GM19468 (cell line): Measurements from ENCODE around the gene ADM2.
"Not testable (repeated sequence)": the region's sequence is repeated elsewhere in the genome, so short reads cannot be mapped to it uniquely, and the experiment has no call there.

Source experiments
- ATAC-seq: cut with Tn5 transposase; IDR thresholded peaks from one replicate; pipeline ENCODE4 v1.9.1; 2021; ENCODE audit warnings: mild to moderate bottlenecking, moderate library complexity, moderate number of reproducible peaks; ENCODE audit not compliant: unreplicated experiment; ENCODE audit errors: extremely low read depth

Gene ADM2, protein sequence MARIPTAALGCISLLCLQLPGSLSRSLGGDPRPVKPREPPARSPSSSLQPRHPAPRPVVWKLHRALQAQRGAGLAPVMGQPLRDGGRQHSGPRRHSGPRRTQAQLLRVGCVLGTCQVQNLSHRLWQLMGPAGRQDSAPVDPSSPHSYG

DNA sequence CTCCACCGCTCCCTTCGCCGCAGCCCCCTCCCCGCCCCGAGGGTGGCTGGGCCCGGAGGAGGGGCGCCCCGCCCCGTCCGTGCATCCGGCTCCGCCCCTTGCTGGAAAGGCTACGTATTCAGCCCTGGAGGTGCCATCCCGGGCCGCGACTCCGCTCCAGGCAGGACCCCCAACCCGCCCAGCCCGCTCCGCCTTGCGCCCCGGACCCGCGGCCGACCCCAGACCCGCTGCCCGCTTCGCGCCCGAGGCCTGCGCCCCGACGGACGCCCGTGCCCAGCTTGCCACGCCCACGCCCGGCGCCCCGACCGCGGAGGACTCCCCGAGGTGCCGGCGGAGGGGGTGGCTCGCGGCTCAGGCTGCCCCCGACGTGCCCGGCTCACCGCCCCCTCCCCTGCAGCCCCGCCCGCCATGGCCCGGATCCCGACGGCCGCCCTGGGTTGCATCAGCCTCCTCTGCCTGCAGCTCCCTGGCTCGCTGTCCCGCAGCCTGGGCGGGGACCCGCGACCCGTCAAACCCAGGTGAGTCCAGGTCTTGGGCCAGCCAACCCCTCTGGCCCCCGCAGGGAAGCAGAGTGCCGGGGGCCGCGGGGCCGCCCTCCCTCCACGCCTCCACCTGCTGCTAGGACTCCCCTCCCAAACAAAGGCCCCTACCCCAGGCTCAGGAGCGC, at the start of gene ADM2:
ADM2 (plus strand) TSS at position 104 of the 667 bp plus-strand sequence; CDS start at position 409, 305 bp downstream.
- ATAC-seq, result no peak

DNA sequence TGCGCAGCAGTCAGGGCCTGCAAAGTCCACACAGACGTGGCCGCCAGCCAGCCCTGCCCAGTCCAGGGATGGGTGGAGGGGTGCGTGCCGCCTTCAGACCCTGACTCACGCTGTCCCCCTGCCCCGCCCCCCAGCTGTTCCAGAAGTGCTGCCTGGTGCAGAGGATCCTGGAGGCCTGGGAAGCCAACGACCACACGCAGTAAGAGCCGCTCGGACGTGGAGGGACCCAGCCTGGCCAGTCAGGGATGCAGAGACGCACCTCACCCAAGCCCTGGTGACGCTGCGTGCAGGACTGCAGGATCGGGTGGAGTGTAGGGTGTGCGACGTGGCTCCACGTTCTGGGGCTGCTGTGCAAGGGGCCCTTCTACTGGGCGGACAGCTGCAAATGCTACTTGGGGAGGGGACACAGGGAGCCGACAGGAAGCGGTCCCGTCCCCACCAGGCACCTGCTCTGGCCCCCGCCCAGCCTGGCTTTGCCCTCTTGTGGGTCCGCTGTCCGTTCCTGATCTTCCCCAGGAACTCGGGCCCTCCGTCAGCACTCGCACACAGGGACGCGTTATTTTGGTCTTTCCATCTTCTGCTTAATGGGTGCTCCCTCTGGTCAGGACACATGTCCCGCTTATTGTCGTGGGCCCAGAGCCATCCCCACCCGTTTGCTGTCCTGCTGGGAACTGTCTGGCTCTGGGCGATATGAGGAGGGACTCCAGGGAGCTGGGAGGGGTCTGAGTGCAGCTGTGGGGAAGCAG, 49.0 kb upstream of the ADM2 start:
- no peak for ATAC-seq

DNA sequence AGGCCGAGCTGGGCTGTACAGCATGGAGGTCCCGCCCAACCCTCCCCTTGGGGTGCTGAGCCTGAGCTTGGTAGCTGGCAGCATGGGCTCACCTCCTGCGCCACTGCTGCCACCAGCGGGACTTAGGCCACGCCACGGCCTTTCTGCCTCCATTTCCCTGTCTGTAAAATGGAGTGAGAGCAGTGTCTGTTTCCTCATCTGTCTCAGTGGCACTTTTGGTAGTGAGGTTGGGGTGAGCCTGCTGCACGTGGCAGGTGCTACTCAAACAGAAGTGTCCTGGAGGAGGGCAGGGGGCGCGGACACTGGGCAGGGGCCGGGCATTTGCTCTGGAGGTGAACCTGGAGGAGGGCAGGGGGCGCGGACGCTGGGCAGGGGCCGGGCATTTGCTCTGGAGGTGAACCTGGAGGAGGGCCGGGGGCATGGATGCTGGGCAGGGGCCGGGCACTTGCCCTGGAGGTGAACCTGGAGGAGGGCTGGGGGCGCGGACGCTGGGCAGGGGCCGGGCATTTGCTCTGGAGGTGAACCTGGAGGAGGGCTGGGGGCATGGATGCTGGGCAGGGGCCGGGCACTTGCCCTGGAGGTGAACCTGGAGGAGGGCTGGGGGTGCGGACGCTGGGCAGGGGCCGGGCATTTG, 48.3 kb upstream of the ADM2 start:
- ATAC-seq, result not testable (repeated sequence)

DNA sequence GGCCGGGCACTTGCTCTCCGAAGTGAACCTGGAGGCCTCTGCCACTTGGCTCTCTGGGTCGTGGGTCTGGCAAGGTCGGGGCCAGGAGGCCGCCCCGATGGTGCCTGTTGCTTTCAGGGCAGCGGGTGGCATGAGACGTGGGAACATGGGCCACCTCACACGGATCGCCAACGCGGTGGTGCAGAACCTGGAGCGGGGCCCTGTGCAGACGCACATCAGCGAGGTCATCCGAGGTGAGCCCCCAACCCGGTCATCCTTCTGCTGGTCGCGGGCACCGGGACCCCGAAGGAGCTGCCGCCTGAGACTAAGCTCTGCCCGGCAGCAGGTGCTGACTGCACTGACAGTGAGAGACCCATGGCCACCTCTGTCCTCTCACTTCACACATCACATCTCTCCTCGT, 46.5 kb upstream of the ADM2 start:
- ATAC-seq, result no peak

DNA sequence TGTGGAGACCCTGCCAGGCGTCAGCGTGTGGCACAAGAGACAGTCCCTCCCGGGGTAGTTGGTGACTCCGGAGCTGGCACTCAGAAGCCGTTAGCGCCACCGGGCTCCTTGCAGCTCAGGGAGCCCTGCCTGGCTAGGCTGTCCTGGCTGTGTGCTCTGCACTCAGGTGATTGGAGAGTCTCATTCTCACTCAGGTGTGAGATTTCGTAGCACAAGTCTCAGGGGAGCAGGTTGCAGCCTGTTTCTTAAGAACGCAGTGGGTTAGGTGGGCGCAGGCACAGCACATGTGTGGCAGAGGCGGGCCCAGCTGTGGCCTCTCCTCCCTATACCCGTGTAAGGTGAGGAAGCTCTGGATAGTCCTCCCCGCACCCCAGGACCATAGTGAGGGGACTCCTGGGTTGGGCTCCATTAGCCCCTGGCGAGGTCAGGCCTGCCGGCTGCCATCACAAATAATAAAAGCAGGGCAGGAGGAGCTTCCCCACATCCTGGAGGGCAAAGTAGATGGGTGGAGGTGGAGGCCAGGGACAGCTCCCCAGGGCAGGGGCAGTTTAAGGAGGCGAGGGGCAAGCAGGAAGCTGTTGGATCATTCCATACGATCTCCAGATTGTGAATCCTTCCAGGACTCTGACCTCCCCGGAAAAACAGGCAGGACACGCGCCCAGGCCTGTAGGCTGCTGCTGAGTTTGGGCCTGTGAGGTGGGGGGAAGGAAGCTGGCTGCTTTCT, 45.9 kb upstream of the ADM2 start:
- no peak for ATAC-seq

DNA sequence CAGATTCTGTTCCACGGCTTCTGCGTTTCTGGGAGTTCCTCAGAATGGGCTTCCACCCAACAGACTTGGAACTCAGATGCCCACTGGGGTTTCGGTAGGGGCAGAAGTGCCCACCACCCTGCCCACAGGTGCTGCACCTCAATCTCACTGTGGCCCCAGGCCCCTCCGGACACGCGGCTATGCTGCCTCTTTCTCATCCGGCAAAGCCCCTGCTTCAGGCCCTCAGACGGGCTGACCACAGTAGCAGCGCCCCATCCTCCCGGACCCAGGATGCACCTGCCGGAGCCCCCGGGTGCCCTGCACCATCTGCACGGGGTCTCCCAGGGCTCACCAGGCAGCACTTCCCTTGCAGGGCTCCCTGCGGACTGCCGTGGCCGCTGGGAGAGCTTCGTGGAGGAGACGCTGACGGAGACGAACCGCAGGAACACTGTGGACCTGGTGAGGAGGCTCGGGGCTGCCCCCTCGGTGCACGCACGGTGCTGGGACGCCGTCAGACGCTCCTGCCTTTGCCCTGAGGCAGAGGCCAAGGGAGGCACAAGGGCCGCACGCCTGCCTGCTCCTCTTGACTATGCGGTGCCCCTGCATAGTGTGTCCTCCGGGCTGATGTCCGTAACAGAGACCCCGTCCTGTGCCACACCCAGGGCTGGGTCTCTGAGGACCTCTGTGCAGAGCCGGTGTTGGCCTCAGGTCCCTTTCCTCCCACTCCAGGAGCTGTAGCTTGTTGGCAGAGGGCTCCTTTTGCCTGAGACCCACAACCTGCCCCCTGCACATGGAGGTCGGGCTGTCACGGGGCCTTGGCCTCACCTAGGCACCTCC, 45.1 kb upstream of the ADM2 start:
- ATAC-seq, result no peak

DNA sequence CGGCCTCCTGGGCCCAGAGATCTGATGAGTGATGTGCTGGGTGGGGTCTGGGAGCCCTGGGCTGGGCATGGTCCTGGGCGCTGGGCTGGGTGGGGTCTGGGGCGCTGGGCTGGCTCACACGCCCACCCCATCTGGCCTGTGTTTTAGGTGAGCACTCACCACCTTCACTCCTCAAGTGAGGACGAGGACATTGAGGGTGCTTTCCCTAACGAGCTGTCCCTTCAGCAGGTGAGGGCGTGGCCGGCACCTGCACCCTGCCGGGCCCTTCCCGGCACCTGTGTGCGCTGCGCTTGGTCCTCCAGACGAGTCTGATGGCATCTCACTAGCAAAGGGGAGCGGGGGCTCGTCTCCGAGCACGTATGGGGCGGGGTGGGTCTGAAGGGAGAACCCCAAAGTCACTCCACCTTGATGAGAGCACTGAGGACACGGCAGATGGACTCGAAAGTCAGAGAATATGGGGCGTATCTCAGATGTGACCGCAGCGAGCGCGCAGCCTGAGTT, 44.5 kb upstream of the ADM2 start:
- no peak for ATAC-seq

DNA sequence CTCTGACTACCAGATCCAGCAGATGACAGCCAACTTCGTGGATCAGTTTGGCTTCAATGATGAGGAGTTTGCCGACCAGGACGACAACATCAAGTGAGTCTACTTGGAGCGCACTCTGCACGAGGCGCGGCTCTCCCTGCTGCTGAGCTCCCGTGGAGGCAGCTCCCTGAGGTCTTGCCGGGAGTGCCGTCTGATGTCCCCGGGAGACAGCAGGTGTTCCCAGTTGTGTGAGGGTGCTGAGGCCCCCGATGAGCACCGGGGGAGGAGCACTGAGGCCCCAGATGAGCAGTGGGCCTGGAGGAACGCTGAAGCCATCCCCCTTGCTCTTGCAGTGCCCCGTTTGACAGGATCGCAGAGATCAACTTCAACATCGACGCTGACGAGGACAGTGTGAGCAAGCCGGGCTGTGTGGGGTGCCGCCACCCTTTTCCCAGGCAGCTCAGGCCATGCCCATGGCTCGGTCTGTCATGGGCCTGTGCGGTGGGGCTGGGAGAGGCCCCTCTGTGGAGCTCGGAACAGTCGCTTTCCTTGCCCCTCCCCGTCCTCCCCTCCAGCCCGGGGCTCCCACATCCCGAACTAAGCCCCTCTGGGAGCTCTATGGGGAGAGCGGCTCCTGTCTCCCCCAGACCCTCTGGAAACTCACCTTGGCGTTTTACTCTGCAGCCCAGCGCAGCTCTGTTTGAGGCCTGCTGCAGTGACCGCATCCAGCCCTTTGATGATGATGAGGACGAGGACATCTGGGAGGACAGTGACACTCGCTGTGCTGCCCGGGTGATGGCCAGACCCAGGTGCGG, 43.6 kb upstream of the ADM2 start:
- ATAC-seq, result no peak

DNA sequence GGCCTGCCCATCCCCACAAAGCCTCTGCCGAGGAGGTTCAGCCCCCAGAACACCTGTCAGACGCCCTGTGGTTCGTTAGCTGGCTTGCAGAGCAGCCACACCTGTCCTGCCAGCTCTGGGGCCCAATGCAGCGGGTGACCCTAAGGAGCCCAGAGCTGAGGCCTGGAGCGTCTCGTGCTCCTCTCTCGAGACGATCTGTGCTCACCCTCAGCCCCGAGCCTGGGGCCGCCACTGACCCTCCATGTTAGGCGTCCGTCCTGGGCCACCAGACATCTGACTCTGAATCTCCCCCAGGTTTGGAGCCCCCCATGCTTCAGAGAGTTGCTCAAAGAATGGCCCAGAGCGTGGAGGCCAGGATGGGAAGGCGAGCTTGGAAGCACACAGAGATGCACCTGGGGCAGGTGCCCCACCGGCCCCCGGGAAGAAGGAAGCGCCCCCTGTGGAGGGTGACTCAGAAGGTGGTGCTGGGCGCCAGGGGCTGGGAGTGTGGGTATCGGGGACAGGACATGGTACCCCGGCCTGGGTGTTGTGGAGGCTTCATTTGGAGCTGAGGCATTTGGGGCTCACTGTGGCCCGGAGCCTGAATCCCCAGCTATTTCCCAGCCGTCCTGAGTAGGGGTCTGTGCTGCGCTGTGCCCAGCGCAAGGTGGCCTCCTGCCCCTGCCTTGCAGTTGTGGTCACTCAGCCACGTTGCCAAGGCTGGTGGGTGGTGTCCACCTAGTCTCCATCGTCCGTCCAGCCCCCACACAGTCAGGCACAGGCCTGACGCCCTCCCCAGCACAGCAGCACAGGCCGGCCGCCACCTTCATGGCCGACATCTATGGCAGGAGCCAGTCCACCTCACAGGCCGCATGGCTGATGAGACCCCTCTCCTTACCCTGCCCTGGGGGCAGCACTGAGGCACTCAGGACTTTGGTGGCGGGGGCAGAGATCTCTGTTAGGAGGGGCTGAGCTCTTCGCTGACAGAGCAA, 42.8 kb upstream of the ADM2 start:
- ATAC-seq, result no peak

DNA sequence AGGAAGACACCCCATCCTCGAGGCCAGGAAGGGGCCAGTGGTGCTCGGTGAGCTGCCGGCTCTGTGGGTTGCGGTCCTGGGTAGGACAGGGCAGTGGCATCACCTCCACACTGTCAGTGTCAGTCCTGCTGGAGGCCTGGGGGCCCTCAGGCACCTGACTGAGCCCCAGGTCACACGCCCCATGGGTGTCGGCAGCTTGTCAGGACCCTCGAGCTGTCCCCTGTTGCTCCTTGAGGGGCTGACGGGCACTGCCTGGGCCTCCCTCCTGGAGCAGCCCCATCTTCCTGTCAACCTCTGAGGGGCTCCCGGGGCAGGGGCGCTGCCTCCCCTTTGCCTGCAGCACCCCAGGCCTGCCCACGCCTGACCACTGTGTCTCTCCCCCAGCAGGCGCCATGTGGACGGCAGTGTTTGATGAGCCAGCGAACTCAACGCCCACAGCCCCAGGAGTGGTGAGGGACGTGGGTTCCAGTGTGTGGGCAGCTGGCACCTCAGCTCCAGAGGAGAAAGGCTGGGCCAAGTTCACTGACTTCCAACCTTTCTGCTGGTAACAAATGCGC, 42.0 kb upstream of the ADM2 start:
- no peak for ATAC-seq

DNA sequence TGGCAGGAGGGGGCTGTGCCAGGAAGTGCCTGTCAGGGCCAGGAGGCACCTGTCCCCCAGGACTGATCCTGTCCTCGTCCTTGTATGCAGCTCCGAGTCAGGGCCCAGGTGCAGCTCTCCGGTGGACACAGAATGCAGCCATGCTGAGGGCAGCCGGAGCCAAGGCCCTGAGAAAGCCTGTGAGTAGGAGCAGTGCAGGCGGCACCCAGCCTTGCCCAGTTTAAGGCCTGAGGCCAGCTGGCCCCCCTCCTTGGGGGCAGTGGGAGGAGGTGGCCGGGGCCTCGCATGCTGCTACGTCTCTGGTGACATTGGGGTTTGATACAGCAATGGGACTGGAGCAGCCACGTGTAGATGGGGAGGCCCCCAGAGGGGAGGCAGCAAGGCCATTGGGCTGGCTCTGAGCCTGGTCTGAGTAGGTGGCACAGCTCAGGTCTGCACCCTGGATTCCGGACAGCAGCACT, 41.4 kb upstream of the ADM2 start:
- no peak for ATAC-seq

DNA sequence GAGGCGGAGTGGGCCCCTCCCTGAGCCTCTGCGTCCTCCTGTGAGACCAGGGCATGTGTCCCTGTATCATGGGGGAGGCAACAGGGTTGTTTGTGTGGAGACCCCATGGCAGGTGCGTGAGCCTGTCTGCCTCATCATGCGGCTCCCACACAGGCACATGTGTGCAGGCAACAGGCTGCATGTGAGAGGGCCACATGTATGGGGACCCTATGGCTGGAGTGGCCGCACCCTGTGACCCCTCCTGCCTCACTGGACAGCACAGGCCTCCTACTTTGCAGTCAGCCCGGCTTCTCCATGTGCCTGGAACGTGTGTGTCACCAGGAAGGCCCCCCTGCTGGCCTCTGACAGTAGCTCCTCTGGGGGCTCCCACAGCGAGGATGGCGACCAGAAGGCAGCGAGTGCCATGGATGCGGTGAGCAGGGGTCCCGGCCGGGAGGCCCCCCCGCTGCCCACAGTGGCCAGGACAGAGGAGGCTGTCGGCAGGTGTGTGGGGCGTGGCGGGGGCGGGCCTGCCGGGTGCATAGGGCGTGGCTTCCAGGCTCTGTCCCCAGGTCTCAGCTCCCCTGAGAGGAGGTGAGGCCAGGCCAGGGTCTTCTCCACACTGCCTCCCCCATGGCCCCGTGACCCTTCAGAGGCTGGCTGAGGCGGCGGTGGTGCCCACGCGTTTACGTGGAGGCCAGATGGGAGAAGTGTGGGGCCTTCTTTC, 40.6 kb upstream of the ADM2 start:
- ATAC-seq, result no peak

DNA sequence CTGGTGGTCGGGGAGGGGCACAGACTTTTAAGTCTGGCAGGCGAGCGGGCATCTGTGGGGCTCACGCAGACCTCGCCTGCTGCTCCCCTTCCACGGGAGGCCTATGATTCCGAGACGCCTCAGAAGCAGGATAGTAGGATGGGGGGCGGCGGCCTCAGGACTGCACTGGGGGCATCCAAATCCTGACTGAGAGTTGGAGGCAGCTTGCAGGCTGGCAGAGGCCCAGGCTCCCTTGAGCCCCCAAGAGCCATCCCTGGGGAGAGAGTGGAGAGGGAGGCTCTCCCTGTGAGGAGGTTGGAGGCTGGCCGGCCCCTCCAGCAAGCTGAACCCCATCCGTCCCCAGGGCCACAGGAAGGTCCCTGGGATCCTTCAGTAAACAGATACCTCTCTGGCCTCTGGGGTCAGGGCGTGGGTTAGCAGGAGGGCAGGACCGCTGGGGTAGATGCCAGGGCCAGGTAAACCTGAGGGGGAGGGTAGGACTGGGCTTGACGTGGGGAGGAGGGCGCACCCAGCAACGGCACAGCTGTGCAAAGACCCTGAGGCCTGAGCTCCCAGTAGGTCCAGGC, 39.8 kb upstream of the ADM2 start:
- no peak for ATAC-seq

DNA sequence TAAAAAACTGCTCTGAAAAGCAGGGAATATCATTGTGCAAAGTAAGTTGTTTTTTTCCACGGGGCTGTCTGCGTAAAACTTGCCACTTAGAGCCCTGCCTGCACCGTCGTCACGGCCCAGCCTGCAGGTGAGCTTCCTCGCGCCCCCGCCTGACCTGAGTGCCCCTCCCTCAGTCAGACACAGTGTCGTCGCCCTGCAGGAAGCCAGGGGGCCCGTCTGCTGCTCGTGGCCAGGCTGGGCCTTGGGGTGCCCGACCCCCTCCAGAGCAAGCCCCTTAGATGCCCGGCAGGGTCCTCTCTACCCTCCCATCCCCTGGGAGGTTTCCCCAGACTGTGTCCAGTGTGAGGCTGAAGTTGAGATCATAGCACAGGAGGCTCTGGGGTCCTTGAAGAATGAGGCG, 38.1 kb upstream of the ADM2 start:
- ATAC-seq, result no peak

DNA sequence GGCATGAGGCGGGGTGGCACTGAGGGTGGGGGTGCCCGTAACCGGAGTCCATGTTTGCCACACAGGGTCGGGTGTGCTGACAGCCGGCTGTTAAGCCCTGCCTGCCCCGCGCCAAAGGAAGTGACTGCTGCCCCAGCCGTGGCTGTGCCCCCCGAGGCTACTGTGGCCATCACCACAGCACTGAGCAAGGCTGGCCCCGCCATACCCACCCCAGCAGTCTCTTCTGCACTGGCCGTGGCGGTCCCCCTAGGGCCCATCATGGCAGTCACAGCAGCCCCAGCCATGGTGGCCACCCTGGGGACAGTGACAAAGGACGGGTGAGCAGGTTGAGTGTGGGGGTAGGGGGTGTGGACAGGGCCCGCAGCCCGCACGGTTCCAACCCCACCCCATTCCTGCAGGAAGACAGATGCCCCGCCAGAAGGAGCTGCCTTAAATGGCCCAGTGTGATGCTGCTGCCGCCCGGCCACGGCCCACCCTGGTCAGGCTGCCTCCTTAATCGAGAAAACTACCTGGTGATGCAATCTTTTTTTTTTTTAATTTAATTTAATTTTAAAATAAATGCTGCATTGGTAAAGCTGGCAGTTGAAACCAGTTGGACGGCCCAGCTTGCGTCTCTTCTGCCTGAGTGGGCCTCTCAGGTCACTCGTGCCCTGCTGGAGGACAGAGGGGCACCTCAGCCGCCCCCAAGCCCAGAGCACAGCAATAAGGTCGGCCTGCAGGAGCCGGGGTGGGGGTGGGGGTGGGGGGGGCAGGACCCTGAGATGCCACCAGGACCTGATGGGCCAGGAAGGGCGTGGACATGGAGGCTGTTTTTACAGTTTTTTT, 37.3 kb upstream of the ADM2 start:
- no peak for ATAC-seq
